Measurements from ENCODE around the gene PAX2. TPM values are rescaled to one million over a fixed set of nuclear protein-coding genes. Genes with fewer than 3 reads are reported as not detected.

The PAX2 gene
- total RNA-seq, 4 donors from 2014 or later = not detected

DNA sequence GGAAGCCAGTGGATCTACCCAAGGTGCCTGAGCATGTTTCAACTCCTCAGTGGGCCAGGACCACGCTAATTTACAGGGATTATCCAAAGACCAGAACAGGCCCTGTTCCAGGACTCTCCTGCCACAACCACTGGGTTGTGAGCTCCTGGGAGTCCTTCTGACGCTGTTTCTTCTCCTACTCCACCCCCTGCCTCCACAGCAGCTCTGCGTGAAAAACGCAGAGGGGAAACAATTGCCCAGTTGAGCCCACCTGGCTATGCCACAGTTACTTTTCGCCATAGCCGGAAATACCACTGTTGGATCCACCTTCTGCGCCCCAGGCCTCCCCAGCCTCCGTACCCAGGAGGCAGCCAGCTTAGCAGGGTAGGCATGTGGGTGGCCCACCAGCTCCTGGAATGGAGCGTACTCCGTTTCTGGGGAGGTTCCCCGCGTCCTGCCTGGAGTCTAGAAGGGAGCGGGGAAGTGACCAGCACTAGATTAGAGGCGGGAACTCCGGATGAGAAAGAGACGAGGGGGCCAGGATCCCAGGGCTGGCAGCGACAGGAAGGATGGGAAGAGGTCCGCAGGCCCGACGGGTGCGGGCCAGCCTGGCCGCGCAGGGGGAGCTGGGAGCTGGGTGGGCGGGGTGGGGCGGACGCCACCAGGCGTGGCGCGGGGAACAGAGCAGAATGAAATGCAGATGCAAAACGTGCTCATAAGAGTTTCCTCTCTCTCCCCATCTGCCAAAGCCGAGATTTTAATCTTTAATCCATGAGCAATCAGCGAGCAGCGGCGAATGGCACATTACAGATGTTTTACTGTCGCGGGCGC lies 32.1 kb upstream of the PAX2 start:
- WGBS, 2 donors (ENCODE audit: low coverage in 1 of 2) = 20 to 21% methylated on average over 4 to 33 of the region's 37 CpGs
- H3K9me3 ChIP-seq = no peaks in the 10 kb centered on the region
- in situ Hi-C loops (cut with MboI; ENCODE audit: low pct_ligation_motif_present in 1 of 4, low pct_unique_long_range_greater_than_20kb in 1 of 4, low sequenced_read_pairs in 3 of 4) = no loop called here
- H3K27me3 ChIP-seq = peaks cover 100% of the 10 kb centered on the region
- H3K36me3 ChIP-seq = no peaks in the 10 kb centered on the region
- H3K4me3 ChIP-seq = peak overlapping the region in 1 of 4 donors; percentile 23
- H3K27ac ChIP-seq = no peak overlapping the region
- peaks cover 0 to 20% (median 8%) of the 10 kb centered on the region in 4 donors for H3K4me1 ChIP-seq
- intact Hi-C loops (cut with DNase I; ENCODE audit: low total_unique reads) = no loop called here
- TF ChIP-seq POLR2AphosphoS5 (IDR thresholded peaks at IDR 0.05) (no peak), EP300 (IDR thresholded peaks at IDR 0.05; ENCODE audit: low read depth) (no peak), POLR2A (IDR thresholded peaks at IDR 0.05) (no peak)
- TF ChIP-seq, protein P1, sequence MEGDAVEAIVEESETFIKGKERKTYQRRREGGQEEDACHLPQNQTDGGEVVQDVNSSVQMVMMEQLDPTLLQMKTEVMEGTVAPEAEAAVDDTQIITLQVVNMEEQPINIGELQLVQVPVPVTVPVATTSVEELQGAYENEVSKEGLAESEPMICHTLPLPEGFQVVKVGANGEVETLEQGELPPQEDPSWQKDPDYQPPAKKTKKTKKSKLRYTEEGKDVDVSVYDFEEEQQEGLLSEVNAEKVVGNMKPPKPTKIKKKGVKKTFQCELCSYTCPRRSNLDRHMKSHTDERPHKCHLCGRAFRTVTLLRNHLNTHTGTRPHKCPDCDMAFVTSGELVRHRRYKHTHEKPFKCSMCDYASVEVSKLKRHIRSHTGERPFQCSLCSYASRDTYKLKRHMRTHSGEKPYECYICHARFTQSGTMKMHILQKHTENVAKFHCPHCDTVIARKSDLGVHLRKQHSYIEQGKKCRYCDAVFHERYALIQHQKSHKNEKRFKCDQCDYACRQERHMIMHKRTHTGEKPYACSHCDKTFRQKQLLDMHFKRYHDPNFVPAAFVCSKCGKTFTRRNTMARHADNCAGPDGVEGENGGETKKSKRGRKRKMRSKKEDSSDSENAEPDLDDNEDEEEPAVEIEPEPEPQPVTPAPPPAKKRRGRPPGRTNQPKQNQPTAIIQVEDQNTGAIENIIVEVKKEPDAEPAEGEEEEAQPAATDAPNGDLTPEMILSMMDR (IDR thresholded peaks at IDR 0.05) = no peak
- no peak for DNase-seq

DNA sequence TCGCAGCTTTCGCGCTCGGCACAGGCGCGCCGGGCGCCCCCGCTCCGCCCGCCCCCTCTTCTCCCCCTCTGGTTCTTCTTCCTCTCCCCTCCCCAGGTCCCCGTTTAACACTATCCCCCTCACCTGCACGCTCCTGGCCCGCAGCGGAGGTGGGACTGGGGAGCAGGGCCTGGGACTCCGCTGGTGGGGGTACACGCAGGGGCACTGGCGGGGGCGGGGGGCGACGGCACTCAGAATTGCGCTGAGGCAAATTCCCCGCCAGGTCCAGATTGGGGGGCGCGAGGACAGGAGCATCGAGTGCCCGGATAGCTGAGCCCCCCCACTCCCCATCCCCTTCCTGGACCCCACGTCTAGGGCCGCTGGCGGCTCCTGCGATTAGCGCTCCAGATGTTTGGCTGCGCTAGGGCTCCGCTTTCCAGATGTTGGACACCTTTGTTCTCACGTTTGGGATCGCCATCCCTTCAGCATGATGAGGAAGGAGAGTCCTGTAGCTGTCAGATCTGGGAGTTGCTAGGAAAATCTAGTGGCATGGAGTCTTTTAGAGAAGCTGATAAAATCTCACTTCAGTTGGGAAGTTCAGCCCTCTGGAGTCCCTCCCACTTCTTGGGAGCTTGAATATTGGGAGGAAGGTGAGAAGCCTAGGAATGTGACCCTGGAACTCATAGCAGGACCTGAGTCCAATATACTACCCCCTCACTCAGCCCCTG lies 31.4 kb upstream of the PAX2 start:
- Histone ChIP-seq H3K36me3 (no peaks in the 10 kb centered on the region), H3K9me3 (no peaks in the 10 kb centered on the region), H3K4me3 (peak overlapping the region in 1 of 4 donors; percentile 23), H3K4me1 (peaks cover 0 to 20% (median 8%) of the 10 kb centered on the region in 4 donors), H3K27me3 (peaks cover 100% of the 10 kb centered on the region), H3K27ac (no peak overlapping the region)
- no peak for TF ChIP-seq POLR2AphosphoS5 (IDR thresholded peaks at IDR 0.05)
- TF ChIP-seq, protein P1 (IDR thresholded peaks at IDR 0.05) = no peak
- in situ Hi-C loops (cut with MboI; ENCODE audit: low pct_ligation_motif_present in 1 of 4, low pct_unique_long_range_greater_than_20kb in 1 of 4, low sequenced_read_pairs in 3 of 4) (no loop called here), intact Hi-C loops (cut with DNase I; ENCODE audit: low total_unique reads) (no loop called here)
- DNase-seq = no peak
- WGBS, 2 donors (ENCODE audit: low coverage in 1 of 2) = 10% methylated on average over 33 of the region's 36 CpGs; no CpG with 5 or more reads in 1 of the 2 donors

DNA sequence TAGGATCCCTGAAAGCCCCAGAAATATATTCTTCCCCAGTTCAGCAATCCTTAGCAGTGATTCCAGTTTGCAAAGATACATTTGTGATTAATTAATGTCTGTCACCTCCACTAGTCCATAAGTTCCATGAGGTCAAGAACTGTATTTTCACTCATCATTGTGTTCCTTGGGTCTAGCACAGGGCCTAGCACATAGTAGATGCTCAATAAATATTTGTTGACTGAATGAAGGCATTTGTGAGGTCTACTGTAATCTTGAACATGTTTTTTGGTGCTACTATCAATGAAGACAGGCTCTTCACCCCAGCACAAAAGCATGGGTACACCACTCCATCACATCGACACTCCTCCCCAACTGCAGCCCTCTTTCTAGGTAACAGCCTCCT lies 30.8 kb upstream of the PAX2 start:
- TF ChIP-seq, protein P1 (IDR thresholded peaks at IDR 0.05) = no peak
- TF ChIP-seq POLR2A (IDR thresholded peaks at IDR 0.05) = no peak
- no peak for TF ChIP-seq POLR2AphosphoS5 (IDR thresholded peaks at IDR 0.05)
- no peak for TF ChIP-seq EP300 (IDR thresholded peaks at IDR 0.05; ENCODE audit: low read depth)
- 81% methylated on average over 1 of the region's 1 CpG; no CpG with 5 or more reads in 1 of the 2 donors for WGBS, 2 donors (ENCODE audit: low coverage in 1 of 2)
- Histone ChIP-seq H3K27me3 (peaks cover 100% of the 10 kb centered on the region), H3K4me3 (no peak overlapping the region), H3K9me3 (no peaks in the 10 kb centered on the region), H3K36me3 (no peaks in the 10 kb centered on the region), H3K27ac (no peak overlapping the region), H3K4me1 (peaks cover 0 to 20% (median 8%) of the 10 kb centered on the region in 4 donors)
- in situ Hi-C loops (cut with MboI; ENCODE audit: low pct_ligation_motif_present in 1 of 4, low pct_unique_long_range_greater_than_20kb in 1 of 4, low sequenced_read_pairs in 3 of 4) = no loop called here
- intact Hi-C loops (cut with DNase I; ENCODE audit: low total_unique reads) = no loop called here
- DNase-seq = no peak

DNA sequence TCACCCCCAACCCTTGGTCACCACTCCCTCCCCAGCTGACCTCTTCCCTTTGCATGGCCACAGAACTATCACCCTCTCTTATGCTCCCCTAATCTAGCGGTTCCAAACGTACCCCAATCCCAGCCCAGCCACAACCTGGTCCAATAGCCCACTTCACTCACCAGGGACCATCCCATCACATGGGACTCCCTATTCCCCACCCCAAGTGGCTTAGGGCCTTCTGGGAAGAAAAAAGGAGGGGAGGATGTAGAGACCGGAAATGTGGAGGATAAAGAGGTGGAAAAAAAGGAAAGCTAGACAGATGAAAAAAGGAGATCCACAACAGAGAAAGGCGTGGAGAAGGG lies 30.3 kb upstream of the PAX2 start:
- Histone ChIP-seq H3K27me3 (peaks cover 100% of the 10 kb centered on the region), H3K4me1 (peaks cover 0 to 17% (median 8%) of the 10 kb centered on the region in 4 donors), H3K36me3 (no peaks in the 10 kb centered on the region), H3K9me3 (no peaks in the 10 kb centered on the region), H3K4me3 (peak overlapping the region in 1 of 4 donors; percentile 35), H3K27ac (no peak overlapping the region)
- WGBS, 2 donors (ENCODE audit: low coverage in 1 of 2) = 27 to 70% methylated on average over 2 to 4 of the region's 4 CpGs
- DNase-seq = no peak
- in situ Hi-C loops (cut with MboI; ENCODE audit: low pct_ligation_motif_present in 1 of 4, low pct_unique_long_range_greater_than_20kb in 1 of 4, low sequenced_read_pairs in 3 of 4) = no loop called here
- intact Hi-C loops (cut with DNase I; ENCODE audit: low total_unique reads) = no loop called here
- TF ChIP-seq EP300 (IDR thresholded peaks at IDR 0.05; ENCODE audit: low read depth) (no peak), POLR2A (IDR thresholded peaks at IDR 0.05) (no peak), POLR2AphosphoS5 (IDR thresholded peaks at IDR 0.05) (no peak)
- TF ChIP-seq, protein P1 (IDR thresholded peaks at IDR 0.05) = no peak
